SK-N-SH treated with all-trans-retinoic acid at 6 μM for 48 hours (cell line): ENCODE measurements around the gene TMEM208.

Source experiments
- ATAC-seq: fragments of 200-7000 bp; cut with Tn5 transposase; 3 replicates; pipeline ENCODE4 v1.9.1; 2020; ENCODE audit warnings: mild to moderate bottlenecking, moderate library complexity
- BACH2 ChIP-seq: fragments of 250-450 bp; sonication (Bioruptor Pico); IDR thresholded peaks from 2 replicates; pipeline ENCODE4 v1.9.0; 2021; ENCODE audit warnings: mild to moderate bottlenecking, borderline replicate concordance
- CREB5 ChIP-seq: fragments of 250-450 bp; sonication (Bioruptor Pico); IDR thresholded peaks from 2 replicates; pipeline ENCODE4 v1.5.1; 2020; ENCODE audit warnings: low read depth, mild to moderate bottlenecking, moderate library complexity
- CSDC2 ChIP-seq: fragments of 250-450 bp; sonication (Bioruptor Pico); IDR thresholded peaks from 2 replicates; pipeline ENCODE4 v1.5.0; 2020; ENCODE audit warnings: mild to moderate bottlenecking, moderate library complexity
- CSRNP3 ChIP-seq: fragments of 250-450 bp; sonication (Bioruptor Pico); IDR thresholded peaks from 2 replicates; pipeline ENCODE4 v1.5.1; 2021; ENCODE audit warnings: mild to moderate bottlenecking, moderate library complexity
- ESRRG ChIP-seq: fragments of 250-450 bp; sonication (Bioruptor Pico); IDR thresholded peaks from 2 replicates; pipeline ENCODE4 v1.6.1; 2021; ENCODE audit warnings: mild to moderate bottlenecking
- GLIS3 ChIP-seq: fragments of 250-450 bp; sonication (Bioruptor Pico); IDR thresholded peaks from 2 replicates; pipeline ENCODE4 v1.5.0; 2020; ENCODE audit warnings: mild to moderate bottlenecking, moderate library complexity
- ISL1 ChIP-seq: fragments of 250-450 bp; sonication (Bioruptor Pico); IDR thresholded peaks from 2 replicates; pipeline ENCODE4 v2.1.2; 2022; ENCODE audit warnings: mild to moderate bottlenecking, moderate library complexity
- OSR1 ChIP-seq: fragments of 250-450 bp; sonication (Bioruptor Pico); IDR thresholded peaks from 2 replicates; pipeline ENCODE4 v1.8.0; 2022; ENCODE audit warnings: moderate library complexity, mild to moderate bottlenecking, inconsistent platforms
- PATZ1 ChIP-seq: fragments of 250-450 bp; sonication (Bioruptor Pico); IDR thresholded peaks from 2 replicates; pipeline ENCODE4 v1.8.0; 2020; ENCODE audit warnings: mild to moderate bottlenecking, moderate library complexity, borderline replicate concordance
- POU6F1 ChIP-seq: fragments of 250-450 bp; sonication (Bioruptor Pico); IDR thresholded peaks from 2 replicates; pipeline ENCODE4 v1.8.0; 2021; ENCODE audit warnings: low read depth, mild to moderate bottlenecking, moderate library complexity, borderline replicate concordance
- PPARA ChIP-seq: fragments of 250-450 bp; sonication (Bioruptor Pico); IDR thresholded peaks from 2 replicates; pipeline ENCODE4 v1.5.0; 2020; ENCODE audit warnings: mild to moderate bottlenecking, borderline replicate concordance
- SNAI2 ChIP-seq: fragments of 250-450 bp; sonication (Bioruptor Pico); IDR thresholded peaks from 2 replicates; pipeline ENCODE4 v1.5.0; 2020; ENCODE audit warnings: mild to moderate bottlenecking, moderate library complexity
- TCF4 ChIP-seq: fragments of 250-450 bp; sonication (Bioruptor Pico); IDR thresholded peaks from 2 replicates; pipeline ENCODE4 v1.8.0; 2021; ENCODE audit warnings: mild to moderate bottlenecking, moderate library complexity, borderline replicate concordance
- TOX ChIP-seq: fragments of 250-450 bp; sonication (Bioruptor Pico); IDR thresholded peaks from 2 replicates; pipeline ENCODE4 v1.8.0; 2021; ENCODE audit warnings: mild to moderate bottlenecking, moderate library complexity, borderline replicate concordance
- ZC3H10 ChIP-seq: fragments of 250-450 bp; sonication (Bioruptor Pico); IDR thresholded peaks from 2 replicates; pipeline ENCODE4 v1.5.1; 2021; ENCODE audit warnings: mild to moderate bottlenecking, moderate library complexity
- ZFP3 ChIP-seq: fragments of 250-450 bp; sonication (Bioruptor Pico); IDR thresholded peaks from 2 replicates; pipeline ENCODE4 v1.5.0; 2020; ENCODE audit warnings: mild to moderate bottlenecking, moderate library complexity
- ZFP30 ChIP-seq: fragments of 450-650 bp; formaldehyde crosslinking; IDR thresholded peaks from 2 replicates; pipeline ENCODE4 v1.5.0; 2022; ENCODE audit warnings: mild to moderate bottlenecking, moderate library complexity
- ZNF565 ChIP-seq: fragments of 450-650 bp; formaldehyde crosslinking; conservative IDR thresholded peaks from 2 replicates; pipeline ENCODE4 v1.5.0; 2020; ENCODE audit warnings: low read depth, mild to moderate bottlenecking, moderate library complexity
- ZNF8 ChIP-seq: fragments of 450-650 bp; formaldehyde crosslinking; IDR thresholded peaks from 2 replicates; pipeline ENCODE4 v1.5.0; 2020; ENCODE audit warnings: mild to moderate bottlenecking, moderate library complexity

The TMEM208 gene

GRCh38 chr16:67264277-67264676 lies 37.3 kb downstream of the TMEM208 start:
- ATAC-seq = no peak
- TF ChIP-seq ISL1 (no peak), ZC3H10 (CRISPR knock-in tag) (no peak), ZFP3 (CRISPR knock-in tag) (no peak), ZNF8 (CRISPR knock-in tag) (no peak), CREB5 (CRISPR knock-in tag) (no peak), BACH2 (CRISPR knock-in tag) (no peak), PPARA (CRISPR knock-in tag) (no peak), SNAI2 (no peak), POU6F1 (CRISPR knock-in tag) (no peak), ZFP30 (CRISPR knock-in tag) (no peak), OSR1 (CRISPR knock-in tag) (no peak), ESRRG (no peak)

GRCh38 chr16:67264866-67265265 lies 37.9 kb downstream of the TMEM208 start:
- ATAC-seq = no peak
- no peak for TF ChIP-seq ZFP30 (CRISPR knock-in tag)
- TF ChIP-seq ESRRG = no peak
- no peak for TF ChIP-seq SNAI2
- TF ChIP-seq ZNF565 (CRISPR knock-in tag) = no peak
- TF ChIP-seq GLIS3 = no peak
- no peak for TF ChIP-seq PATZ1 (CRISPR knock-in tag)
- no peak for TF ChIP-seq ZNF8 (CRISPR knock-in tag)
- TF ChIP-seq TCF4 = no peak
- no peak for TF ChIP-seq CSDC2 (CRISPR knock-in tag)
- no peak for TF ChIP-seq ISL1
- TF ChIP-seq ZFP3 (CRISPR knock-in tag) = no peak
- TF ChIP-seq CSRNP3 (CRISPR knock-in tag) = no peak
- TF ChIP-seq POU6F1 (CRISPR knock-in tag) = no peak
- no peak for TF ChIP-seq ZC3H10 (CRISPR knock-in tag)
- no peak for TF ChIP-seq CREB5 (CRISPR knock-in tag)
- TF ChIP-seq, all 23 proteins: peak for 0

- TF ChIP-seq GLIS3 (no peak), TOX (CRISPR knock-in tag) (no peak), CSRNP3 (CRISPR knock-in tag) (no peak), OSR1 (CRISPR knock-in tag) (no peak), CREB5 (CRISPR knock-in tag) (no peak), ZNF565 (CRISPR knock-in tag) (no peak), PATZ1 (CRISPR knock-in tag) (no peak)
- no peak for ATAC-seq
Measured at GRCh38 chr16:67265834-67266233, 38.9 kb downstream of the TMEM208 start.
